Stimulated activated CD4-positive, alpha-beta T cell treated with anti-CD3 and anti-CD28 coated beads, Interleukin-4, amount 100 ng/mL, for 48 hours (primary cell): ENCODE data around the gene PRR29.

Experiments used
- DNase-seq, 2 donors: peaks; one replicate each; pipeline ENCODE4 v3.0.0-alpha.2; 2020; ENCODE audit warnings: low read depth in 2 of 2

PRR29 gene

DNA sequence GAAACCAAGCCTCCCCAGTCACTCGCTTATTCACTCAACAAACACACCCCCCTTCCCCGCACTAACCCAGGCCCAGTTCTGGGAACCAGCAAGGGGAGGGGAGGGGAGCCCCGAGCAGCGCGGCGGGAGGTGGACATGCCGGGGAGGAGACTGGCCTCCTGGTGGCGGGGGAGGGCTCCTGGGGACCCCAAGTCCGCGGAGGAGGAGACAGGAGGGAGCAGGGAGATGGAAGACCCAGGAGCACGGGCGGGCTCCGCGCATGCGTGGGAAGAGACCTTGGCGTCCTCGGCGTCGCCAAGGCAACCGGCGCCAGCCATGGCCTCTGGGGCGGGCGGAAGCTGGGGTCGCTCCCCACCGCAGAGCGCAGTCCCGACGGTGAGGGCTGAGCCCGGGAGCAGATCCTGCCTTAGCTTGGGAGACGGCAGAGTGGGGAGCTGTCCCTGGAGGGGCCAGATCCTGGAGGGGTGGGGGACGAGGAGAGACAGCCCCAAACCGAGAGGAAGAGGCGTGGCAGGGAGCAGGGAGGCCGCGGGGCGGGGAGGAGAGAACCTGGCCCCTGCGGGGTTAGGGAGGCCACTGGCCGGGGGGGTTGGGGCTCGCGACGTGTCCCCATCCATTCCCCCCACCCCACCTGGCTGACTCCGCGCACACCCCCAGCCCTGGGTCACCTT is at the start of gene PRR29:
PRR29 (plus strand) TSS at position 302 of the 671 bp plus-strand sequence; CDS start at position 316, 14 bp downstream.
- DNase-seq, result peak; percentile 60 to 63

DNA sequence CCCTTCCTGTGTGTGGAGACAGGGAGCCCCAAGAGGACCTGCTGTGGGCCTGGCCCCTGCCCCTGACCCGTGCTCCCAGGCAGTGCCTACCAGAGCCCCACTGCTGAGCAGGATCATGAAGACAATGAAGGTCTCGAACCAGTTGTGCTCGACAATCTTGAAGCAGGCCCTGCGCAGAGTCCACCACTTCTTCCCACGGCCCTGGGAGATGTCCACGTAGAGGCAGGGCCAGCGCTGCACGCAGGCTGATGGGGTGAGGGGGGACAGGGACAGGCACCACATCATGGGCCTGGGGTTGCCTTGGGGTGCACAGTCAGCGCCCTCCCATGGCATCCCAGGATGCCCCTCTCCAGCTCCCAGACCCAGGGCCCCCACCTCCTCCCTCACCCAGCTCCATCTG is 49.6 kb upstream of the PRR29 start:
- no peak for DNase-seq

DNA sequence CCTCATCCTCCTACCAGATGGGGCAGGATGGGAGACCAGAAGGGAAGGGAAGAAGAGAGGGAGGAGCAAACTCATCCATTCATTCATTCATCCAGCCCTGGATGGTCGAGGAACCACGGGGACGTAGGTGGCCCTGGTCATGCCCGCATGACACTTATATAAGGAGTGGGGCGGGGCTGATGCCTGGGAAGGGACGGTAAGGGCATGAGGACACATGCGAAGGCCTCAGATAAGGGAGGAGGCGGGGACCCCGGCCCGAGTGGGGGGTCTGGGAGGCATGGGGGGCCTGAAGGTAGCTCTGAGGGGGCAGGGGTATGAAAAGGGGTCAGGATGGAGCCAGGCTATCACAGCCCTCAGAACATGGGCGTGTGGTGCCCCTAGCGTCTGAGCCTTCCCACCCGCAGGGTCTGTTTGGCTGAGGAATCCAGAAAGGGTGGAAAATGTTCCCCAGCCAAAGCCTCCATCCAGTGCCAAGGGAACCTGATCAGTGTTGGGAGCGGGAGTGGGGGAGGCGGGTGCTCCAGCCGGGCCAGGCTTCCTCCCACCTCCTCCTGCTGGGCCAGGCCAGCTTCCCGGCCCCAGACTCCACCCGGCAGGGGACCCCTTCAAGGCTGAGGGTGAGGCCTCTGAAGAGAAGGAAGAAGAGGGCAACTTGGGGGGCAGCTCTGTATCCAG is 48.4 kb upstream of the PRR29 start:
- DNase-seq, result no peak

DNA sequence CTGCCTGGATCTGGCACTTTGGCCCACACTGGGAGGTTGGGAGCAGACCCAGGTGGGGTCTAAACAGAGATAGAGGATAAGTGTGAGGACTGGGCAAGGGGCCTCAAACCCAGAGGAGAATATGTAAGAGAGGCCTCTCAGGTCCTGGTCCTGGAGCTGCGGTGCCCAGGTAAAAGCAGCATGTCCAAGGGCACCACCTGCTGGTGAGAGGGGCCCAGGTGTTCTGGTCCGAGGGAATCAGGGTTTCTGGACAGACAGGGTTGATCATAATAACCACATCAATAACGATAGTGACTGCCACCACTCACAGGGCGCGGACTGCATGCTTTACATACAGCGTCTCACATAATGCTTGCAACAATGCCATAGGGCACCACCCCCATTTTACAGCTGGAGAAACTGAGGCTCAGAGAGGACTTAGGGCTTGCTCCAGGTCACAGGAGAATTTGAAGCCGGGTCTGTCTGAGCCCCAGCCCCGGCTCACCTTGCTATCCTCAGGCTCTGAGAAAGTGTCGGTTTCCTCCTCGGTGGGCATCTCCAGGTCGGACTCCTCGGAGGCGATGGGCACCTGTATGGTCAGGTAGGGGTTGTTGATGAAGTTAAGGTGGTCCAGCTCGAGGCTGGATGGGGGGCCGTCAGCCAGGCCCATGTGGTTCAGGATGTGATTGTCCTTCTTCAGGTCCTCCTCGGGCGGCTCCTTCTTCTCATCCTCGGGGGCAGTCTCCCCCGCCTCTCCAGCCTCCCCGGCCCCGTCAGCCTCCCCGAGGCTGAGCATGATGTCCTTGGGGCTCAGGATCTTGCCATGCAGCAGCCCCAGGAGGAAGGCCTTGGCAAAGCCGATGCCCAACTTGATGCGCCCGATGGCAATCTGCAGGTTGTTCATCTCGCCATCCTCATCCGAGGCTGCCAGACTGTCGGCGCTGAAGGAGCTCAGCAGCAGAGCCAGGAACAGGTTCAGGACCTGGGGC is 46.9 kb upstream of the PRR29 start:
- DNase-seq, result no peak

DNA sequence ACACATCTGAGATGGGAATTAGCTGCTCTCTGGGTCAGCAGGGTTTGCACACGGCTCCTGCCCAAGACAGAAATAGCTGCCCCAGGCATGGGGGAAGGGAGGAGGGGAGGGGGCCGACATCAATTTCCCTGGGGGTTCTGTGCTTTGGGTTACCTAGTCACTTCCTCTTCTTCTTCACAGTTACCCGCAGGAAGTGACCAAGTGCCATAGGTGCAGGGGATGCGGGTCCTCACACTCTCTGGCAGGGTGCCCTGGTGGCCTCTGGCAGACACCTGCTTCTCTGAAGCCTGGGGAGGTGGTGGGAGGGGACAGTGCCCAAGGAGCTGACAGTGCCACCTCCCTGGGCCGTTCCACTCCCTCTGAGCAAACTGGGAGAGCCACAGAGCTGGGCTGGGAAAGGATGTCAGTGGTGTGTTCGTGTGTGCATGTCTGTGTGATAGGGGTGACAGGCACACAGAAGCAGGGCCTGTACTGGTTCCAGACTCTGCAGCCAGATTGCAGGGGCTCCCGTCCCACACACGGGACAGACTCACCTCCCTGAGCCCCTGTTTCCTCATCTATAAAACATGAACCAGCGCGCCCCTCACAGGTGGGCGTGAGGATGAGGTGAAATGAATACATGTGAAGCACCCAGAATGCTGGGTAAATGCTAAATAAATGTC is 43.6 kb upstream of the PRR29 start:
- no peak for DNase-seq

DNA sequence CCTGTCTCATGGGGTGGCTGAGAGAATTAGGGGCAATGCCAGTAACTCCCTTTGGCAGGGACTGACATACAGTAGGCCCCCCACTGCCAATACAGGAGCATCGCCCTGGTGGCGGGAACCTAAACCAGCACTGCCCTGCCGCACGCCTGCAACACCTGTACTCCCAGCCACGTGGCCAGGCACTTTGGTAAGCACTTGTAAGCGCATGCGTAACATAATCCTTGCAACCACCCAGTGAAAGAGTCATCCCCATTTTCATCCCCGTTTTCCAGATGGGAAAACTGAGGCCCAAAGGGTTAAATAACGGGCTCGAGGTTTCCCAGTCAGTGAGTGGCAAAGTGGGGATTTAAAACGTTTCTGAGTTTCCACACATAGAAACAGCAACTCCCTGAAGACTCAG is 42.9 kb upstream of the PRR29 start:
- DNase-seq, result no peak

DNA sequence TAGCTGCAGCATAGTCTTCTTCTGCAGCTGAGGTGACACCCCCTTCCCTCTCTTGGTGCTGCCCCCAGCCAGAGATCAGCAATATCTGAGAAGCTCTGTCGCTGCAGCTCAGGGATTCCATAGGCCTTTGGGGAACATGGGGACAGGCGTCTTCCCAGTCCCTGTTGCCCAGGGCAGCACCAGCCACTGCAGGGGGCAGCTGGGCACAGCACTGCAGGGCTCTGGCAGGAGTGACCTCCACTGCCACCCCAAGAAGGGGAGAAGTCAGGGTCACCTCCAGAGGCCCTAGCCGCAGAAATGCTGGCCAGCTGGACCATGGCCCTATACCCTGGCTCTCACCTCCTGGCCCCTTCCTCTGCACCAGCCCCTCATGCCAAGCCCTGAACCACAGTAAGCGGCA is 42.4 kb upstream of the PRR29 start:
- no peak for DNase-seq

DNA sequence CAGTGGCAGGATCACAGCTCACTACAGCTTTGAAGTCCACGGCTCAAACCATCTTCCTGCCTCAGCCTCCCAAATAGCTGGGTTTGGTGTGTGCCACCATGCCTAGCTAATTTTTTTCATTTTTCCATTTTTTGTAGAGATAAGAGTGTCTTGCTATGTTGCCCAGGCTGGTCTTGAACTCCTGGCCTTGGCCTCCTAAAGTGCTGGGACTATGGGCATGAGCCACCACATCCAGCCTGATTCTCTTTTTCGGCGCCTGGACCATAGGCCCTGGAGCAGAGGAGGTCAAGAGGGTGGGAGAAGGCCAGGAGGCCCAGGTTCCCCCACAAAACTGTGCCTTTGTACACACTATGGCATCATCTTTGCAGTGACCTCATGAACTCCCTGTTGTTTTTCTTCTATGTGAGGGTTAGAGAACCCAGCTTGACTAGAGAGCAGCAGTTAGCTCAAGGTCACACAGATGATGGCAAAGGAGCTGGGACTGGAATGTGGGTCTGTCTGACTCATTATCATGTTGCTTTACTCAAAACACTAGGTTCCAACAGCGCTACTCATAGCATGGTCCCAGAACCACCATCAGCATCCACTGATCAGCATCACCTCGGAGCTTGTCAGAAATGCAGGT is 41.7 kb upstream of the PRR29 start:
- no peak for DNase-seq

DNA sequence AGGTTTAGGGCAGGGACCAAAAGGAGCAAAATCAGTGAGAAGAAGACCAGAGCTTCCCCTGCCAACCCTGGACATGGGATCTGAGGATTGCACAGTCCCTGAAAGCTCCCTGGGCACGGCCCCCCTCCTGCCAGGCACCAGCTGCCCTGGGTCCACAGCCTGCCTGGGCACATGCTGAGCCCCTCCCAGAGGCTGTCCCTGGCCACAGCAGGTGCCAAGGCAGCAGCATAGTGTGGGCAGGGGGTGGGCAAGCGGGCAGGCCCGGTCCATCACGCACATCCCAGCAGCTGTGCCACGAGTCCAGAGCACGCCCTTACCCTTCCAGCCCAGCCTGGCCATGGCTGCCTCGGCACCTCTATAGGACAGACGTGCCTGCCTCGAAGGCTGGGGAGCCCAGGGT is 38.1 kb upstream of the PRR29 start:
- DNase-seq, result no peak

DNA sequence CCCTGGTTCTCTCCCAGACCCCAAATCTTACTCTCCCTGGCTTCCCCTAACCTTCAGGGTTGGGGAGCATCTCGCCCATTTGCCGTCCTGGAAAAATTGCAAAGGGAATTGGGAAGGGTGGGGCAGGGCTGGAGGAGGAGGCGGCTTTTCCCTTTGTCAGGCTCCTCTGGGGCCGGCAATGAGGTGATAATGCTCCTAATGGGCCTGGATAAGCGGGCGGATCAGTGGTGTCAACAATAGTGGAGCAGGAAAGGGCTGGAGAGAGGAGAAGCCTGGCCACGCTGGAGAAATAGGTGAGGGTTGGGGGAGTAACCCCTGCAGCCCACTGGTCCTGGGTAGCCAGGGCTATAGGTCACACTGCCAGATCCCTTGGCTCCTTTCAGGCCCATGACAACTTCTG is 37.7 kb upstream of the PRR29 start:
- no peak for DNase-seq

DNA sequence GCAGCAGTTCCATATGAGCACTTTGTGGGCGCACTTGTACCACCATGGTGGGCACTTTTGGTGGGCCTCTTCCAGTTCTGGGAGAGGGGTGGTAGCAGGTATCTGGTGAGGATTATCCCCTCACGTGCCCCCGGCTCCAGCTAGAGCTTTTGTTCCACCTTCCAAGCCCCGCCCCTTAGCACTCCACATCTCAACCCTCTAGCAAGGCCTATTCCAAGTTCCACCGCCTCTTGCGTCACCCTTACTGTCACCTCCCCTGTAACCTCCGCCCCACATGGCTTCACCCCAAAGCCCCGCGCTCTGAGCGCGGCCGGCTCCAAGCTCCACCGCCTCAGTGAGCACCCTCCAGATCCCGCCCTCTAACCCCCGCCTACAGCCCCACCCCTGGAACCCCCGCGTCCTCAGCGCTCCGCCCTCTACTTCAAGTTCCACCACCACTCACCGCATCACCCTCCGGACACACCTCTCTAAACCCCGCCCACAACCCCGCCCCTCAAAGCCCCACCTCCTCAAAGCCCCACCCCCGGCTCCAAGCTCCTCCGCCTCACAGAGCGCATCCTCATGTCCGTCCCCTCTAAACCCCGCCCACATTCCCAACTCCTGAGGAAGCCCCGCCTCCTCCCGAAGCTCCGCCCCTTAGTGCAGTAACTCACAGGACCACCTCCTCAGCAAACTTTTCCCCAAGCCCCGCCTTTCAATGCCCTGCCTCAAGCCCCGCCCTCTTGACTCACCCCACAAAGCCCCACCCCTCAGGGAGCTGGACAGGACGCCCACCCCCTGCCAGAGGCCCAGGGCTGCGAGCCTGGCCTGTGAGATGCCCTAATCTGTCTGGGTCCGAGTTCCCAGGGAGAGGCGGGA is 36.6 kb upstream of the PRR29 start:
- peak in 1 of 2 donors; percentile 55 for DNase-seq

DNA sequence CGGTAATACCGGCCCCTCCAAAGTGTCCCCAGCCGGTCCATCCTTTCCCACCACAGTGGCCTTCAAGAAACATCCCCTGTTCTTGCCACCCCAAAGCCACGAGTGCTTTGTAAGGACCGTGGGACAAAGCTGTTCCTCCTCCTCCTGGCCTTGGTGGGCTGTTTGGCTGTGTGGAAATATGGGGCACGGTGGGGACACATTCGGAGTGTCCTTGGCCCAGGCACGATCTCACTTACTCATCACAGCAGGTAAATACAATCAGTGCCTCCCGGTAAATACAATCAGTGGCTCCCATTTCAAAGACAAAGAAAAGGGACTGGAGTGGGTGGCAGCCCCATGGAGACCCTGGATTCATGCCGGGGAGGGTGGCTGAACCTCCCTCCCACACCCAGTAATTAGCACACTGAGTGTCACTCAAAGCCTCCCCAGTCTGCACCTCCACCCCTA is 35.8 kb upstream of the PRR29 start:
- no peak for DNase-seq

DNA sequence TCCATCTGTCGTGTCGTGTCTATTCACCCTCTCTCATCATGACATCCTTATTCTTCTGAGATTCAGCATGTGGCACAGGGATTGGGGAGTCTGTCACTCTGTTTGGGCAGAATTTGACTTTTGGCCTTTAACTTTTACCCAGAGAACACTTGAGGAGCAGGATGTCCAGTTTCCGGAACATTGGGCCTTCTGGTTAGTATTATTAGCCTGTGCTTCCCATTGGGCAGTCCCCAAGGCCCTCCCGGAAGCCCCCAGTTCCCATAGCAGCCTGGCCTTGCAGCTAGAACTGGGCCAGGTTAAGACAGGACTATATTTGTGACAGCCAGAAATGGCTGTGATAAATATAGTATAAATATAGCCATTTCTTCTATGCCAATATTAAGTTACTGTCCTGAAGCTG is 35.0 kb upstream of the PRR29 start:
- DNase-seq, result no peak

DNA sequence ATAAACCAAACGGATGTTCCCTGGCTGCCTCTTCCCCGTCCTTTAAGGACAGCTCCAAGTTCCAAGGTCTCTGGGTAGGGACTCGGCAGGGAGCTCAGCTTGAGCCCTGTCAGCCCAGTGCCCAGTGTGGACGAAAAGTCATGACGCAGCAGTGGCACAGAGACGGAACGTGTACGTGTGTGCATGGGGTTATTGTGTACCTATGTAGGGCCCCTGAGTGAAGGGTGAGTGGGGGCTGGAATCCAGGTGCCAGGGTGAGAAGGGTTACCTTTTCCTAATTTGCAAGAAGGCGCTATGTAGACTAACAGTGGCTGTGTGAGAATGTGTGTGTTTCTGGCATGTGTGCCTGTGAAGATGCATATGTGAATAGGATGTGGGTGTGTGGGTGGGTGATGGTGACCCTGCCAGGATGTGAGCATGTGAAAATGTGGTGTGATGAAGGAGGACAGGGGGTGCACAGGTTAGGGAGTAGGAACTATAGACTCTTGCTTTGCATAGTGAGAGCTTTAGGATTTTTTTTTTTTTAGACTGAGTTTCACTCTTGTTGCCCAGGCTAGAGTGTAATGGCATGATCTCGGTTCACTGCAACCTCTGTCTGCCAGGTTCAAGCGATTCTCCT is 31.4 kb upstream of the PRR29 start:
- DNase-seq, result no peak

DNA sequence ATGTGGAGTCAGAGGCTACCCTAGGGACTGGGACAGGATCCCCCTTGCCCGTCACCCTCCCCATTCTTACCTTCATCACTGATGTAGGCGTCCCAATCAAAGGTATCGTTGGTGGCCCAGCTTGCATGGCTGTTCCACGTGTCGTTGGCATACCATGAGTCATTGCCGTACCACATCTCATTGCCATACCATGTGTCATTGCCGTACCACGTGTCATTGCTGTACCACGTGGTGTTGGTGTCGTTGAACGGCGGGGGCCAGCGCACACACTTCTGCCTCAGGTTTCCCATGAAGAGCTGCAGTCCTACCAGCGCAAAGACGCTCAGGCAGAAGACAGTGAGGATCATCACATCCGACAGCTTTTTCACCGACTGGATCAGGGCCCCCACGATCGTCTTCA is 30.2 kb upstream of the PRR29 start:
- DNase-seq, result no peak

DNA sequence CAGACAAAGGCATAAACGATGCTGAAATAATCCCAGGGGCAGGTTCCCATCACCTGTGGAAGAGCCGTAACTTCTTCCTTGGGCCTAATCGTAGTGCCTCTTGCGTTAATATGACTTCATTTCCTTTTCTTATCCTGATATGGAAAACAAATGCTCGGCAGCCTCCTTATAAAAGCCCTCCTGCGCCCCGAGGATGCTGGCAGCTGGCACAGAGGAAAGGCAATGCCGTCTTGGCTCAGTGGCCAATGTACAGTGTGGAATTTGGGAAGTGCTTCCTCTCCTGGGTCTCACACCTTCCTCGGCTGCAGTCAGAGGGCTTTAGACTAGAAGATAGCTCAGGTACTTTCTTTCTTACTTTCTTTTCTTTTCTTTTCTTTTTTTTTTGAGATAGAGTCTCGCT is 28.9 kb upstream of the PRR29 start:
- DNase-seq, result no peak

DNA sequence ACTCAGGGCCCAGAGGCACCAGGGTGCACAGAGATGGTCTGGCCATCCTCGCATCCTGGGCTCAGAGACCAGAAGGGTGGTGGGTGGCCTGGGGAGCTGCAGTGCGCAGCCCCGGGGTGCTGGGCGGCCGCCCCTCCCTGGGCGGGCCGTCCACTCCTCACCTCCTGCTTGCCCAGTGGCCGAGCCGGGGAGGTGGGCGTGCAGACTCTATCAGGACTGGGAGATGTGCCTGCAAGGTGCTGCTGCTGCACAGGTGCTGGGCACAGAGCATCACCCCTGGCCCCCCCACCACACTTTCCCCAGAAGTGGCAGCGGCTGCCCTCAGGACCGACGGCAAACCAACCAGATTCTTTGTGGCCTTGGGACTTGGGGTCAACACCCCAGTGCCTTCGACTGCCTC is 25.4 kb upstream of the PRR29 start, which contains the start of gene SCN4A:
SCN4A (minus strand) TSS at position 123 of the 400 bp plus-strand sequence; CDS start at position 46, 77 bp downstream.
- DNase-seq, result no peak

DNA sequence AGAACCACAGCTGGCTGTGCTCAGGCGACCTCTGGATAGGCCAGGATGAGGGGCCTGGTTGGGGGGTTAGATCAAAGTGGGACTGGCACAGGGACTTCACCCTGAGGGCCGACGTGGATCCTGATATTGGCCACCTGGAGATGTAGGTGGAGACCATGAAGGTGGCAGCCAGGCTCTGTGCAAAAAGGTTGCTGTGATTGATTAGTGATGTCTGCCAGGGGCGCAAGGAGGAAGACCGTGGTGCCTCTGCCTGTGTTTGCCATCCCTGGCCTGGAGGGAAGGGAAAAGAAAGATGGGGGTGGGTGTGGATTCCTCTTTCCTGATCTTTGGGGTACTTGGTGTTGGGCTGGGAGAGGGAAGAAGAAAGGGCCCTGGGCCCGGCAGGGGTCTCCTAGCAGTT is 24.9 kb upstream of the PRR29 start:
- DNase-seq, result no peak

DNA sequence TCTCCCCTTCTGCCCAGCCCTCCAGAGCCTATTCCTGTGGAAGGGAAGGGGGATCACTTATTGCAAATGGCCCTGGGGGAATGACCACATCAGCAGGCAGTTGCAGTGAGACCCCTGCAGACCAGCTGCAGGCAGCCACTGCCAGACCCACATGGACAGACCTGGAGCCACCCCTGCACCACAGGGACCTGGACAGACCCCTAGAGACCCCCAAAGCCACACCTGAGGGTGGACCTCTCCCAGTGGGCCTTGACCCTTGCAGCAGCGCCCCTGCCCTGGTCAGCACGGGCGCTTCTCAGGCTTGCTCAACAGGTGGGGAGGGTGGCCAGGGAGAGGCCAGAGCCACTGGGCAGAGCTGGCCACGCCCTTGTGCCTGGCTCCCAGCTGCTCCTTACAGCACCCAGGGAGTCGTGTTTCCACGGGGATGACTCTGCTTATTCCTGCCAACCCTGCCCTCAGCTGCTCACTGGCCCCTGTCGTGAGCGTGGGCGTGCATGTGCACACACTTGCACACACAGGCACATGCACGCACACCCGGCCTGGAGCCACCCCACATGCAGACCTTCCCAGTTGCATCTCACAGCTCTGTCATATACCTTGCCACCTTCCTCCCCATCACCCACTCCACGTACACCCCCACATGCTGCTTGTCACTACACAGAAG is 24.1 kb upstream of the PRR29 start:
- no peak for DNase-seq
